Measurements from ENCODE around the gene NRCAM.

GRCh38 chr7:108406222-108406890 is 49.9 kb downstream of the NRCAM start:
- no peak for TF ChIP-seq CTCF (IDR thresholded peaks at IDR 0.05; ENCODE audit: insufficient read depth, low read length, poor library complexity, severe bottlenecking)
- TF ChIP-seq EZH2phosphoT487 (conservative IDR thresholded peaks at IDR 0.05; ENCODE audit: low read length) = no peak

Data from SU-DHL-6 (cell line).